ENCODE results near the gene HES5.

HES5 gene

GRCh38 chr1:2481885-2482284 lies 48.2 kb downstream of the HES5 start:
- Histone ChIP-seq H3K27me3 (ENCODE audit: control insufficient read depth, insufficient read depth, low read length) (no peaks in the 10 kb centered on the region; the same call in 1 of the 2 replicates), H3K4me3 (ENCODE audit: low read depth, low read length) (no peak overlapping the region), H3K36me3 (ENCODE audit: control insufficient read depth, insufficient read depth, low read length) (no peaks in the 10 kb centered on the region), H3K27ac (ENCODE audit: low read depth, low read length) (no peak overlapping the region), H3K9me3 (ENCODE audit: control insufficient read depth, insufficient read depth, low read depth, low read length) (no peaks in the 10 kb centered on the region), H3K4me1 (ENCODE audit: control insufficient read depth, insufficient read depth, low read length) (no peaks in the 10 kb centered on the region), H3K9ac (ENCODE audit: low read length) (no peak overlapping the region)

DNA sequence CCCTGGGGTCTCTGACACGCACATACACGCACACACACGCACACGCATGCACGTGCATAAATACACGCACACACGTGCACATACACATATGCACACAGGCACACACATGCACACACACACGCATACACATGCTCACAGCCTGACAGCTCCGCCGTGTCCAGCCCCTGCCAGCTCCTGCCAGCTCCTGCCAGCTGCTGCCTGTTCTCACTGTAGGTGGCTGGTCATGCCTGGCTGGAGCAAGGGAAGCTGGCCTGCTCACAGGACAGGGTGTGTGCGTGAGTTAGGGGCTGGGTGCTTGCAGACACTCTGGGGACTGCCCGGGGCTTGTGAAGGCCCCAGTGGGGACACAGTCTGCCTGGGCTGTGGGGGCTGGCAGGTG lies 49.1 kb downstream of the HES5 start:
- Histone ChIP-seq H3K4me1 (ENCODE audit: control insufficient read depth, insufficient read depth, low read length) (no peaks in the 10 kb centered on the region), H3K27ac (ENCODE audit: low read depth, low read length) (no peak overlapping the region), H3K27me3 (ENCODE audit: control insufficient read depth, insufficient read depth, low read length) (no peaks in the 10 kb centered on the region; the same call in 1 of the 2 replicates), H3K9ac (ENCODE audit: low read length) (no peak overlapping the region), H3K36me3 (ENCODE audit: control insufficient read depth, insufficient read depth, low read length) (no peaks in the 10 kb centered on the region), H3K4me3 (ENCODE audit: low read depth, low read length) (no peak overlapping the region), H3K9me3 (ENCODE audit: control insufficient read depth, insufficient read depth, low read depth, low read length) (no peaks in the 10 kb centered on the region)

- no peaks in the 10 kb centered on the region for H3K36me3 ChIP-seq (ENCODE audit: control insufficient read depth, insufficient read depth, low read length)
- no peaks in the 10 kb centered on the region; the same call in 1 of the 2 replicates for H3K27me3 ChIP-seq (ENCODE audit: control insufficient read depth, insufficient read depth, low read length)
- no peaks in the 10 kb centered on the region for H3K9me3 ChIP-seq (ENCODE audit: control insufficient read depth, insufficient read depth, low read depth, low read length)
- H3K4me3 ChIP-seq (ENCODE audit: low read depth, low read length) = no peak overlapping the region
- H3K4me1 ChIP-seq (ENCODE audit: control insufficient read depth, insufficient read depth, low read length) = no peaks in the 10 kb centered on the region
- no peak overlapping the region for H3K9ac ChIP-seq (ENCODE audit: low read length)
- H3K27ac ChIP-seq (ENCODE audit: low read depth, low read length) = no peak overlapping the region
Measured at GRCh38 chr1:2480236-2480985, 49.7 kb downstream of the HES5 start.

DNA sequence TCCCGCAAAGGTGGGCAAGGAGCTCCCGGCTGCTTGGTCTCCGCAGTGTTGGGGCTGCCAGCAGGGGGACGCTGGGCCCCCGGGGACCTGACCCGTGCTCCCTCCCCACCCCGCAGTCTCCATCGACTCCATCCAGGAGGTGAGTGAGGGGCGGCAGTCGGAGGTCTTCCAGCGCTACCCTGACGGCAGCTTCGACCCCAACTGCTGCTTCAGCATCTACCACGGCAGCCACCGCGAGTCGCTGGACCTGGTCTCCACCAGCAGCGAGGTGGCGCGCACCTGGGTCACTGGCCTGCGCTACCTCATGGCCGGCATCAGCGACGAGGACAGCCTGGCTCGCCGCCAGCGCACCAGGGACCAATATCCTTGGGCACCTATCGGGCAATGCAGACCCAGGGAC lies 50.4 kb downstream of the HES5 start:
- Histone ChIP-seq H3K4me3 (ENCODE audit: low read depth, low read length) (no peak overlapping the region), H3K27ac (ENCODE audit: low read depth, low read length) (no peak overlapping the region), H3K9ac (ENCODE audit: low read length) (no peak overlapping the region), H3K9me3 (ENCODE audit: control insufficient read depth, insufficient read depth, low read depth, low read length) (no peaks in the 10 kb centered on the region), H3K36me3 (ENCODE audit: control insufficient read depth, insufficient read depth, low read length) (no peaks in the 10 kb centered on the region), H3K4me1 (ENCODE audit: control insufficient read depth, insufficient read depth, low read length) (no peaks in the 10 kb centered on the region), H3K27me3 (ENCODE audit: control insufficient read depth, insufficient read depth, low read length) (no peaks in the 10 kb centered on the region; the same call in 1 of the 2 replicates)

DNA sequence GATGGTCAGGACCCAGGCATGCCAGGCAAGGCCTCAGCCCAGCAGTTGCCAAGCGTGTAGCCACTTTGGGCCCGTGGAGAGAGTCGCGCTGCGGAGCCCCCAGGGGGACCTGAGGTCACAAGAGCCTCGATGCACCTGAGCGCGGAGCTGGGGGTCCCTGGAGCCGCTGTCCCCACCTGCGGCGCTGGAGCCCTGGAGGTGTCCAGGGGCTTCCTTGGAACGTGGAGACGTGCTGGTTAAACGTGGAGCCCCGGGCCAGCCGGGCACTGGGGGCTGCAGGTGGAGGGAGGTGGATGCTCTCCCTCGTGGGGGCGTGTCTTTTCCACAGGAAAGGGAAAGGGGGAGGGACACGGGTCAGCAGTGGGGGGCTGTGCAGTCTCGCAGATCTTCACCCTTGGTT lies 50.9 kb downstream of the HES5 start:
- Histone ChIP-seq H3K27ac (ENCODE audit: low read depth, low read length) (no peak overlapping the region), H3K9ac (ENCODE audit: low read length) (no peak overlapping the region), H3K27me3 (ENCODE audit: control insufficient read depth, insufficient read depth, low read length) (no peaks in the 10 kb centered on the region; the same call in 1 of the 2 replicates), H3K9me3 (ENCODE audit: control insufficient read depth, insufficient read depth, low read depth, low read length) (no peaks in the 10 kb centered on the region), H3K4me1 (ENCODE audit: control insufficient read depth, insufficient read depth, low read length) (0 out of 2 replicates have a peak, but pooled peaks cover 2% of the 10 kb centered on the region), H3K36me3 (ENCODE audit: control insufficient read depth, insufficient read depth, low read length) (no peaks in the 10 kb centered on the region), H3K4me3 (ENCODE audit: low read depth, low read length) (no peak overlapping the region)
